ENCODE data around the gene CFAP74. TPM values are rescaled to one million over a fixed set of nuclear protein-coding genes. Genes with fewer than 3 reads are reported as not detected.

Gene CFAP74
- total and polyA plus RNA-seq, 2 of the 4 experiments (the other 2 are of a cell fraction): not detected

DNA sequence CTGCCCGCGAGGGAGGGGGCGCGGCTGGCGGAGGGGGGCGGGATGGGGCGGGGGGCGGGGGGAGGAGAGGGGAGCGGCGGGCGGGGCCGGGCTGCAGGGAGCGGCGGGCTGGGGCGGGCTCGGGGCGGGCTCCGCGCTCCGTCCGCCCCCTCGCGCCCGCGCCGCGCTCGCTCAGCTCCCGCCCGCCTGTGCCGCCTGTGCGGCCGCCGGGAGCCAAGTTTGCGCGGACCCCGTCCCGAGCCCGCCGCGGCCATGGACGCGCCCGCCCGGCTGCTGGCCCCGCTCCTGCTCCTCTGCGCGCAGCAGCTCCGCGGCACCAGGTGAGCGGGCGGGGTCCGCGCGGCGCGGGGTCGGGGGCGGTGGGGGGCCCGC is 15.6 kb upstream of the CFAP74 start, which contains the start of gene GABRD:
Gene GABRD, plus strand, starts transcription at position 174 of the 372 bp plus-strand sequence. Its CDS starts 79 bp downstream, at position 253.
- intact Hi-C loops (cut with micrococcal nuclease) (no loop called here), dilution Hi-C loops (cut with HindIII; ENCODE audit: low sequenced_read_pairs, unreplicated experiment) (no loop called here), in situ Hi-C loops (cut with MboI; ENCODE audit: low sequenced_read_pairs) (no loop called here)
- Histone ChIP-seq H3K14ac (replicated peaks; ENCODE audit: low read depth, low read length) (no peak within 1 kb of the TSS), H2AFZ (replicated peaks; ENCODE audit: low read length, poor library complexity) (peak within 1 kb of the TSS; percentile 43), H3K27me3 (ENCODE audit: control insufficient read depth, insufficient read depth, low read length) (peaks cover 81% of the 10 kb centered on the region), H2BK20ac (ENCODE audit: low read depth, low read length) (no peak within 1 kb of the TSS), H4K91ac (ENCODE audit: insufficient read depth, low read depth, low read length) (no peak within 1 kb of the TSS), H3K9ac (ENCODE audit: low read depth, low read length) (no peak within 1 kb of the TSS), H3K18ac (ENCODE audit: low read depth, low read length) (no peak within 1 kb of the TSS), H3K4me3 (ENCODE audit: insufficient read depth, low read depth, low read length) (no peak within 1 kb of the TSS), H3K4me2 (ENCODE audit: low read depth, low read length) (no peak within 1 kb of the TSS), H2AK5ac (ENCODE audit: low read depth, low read length) (no peak within 1 kb of the TSS), H3K27ac (ENCODE audit: insufficient read depth, low read length) (no peak within 1 kb of the TSS), H3K4me1 (ENCODE audit: control insufficient read depth, insufficient read depth, low read length) (no peaks in the 10 kb centered on the region), H4K8ac (ENCODE audit: low read depth in 2 of 2, low read length in 2 of 2) (no peak within 1 kb of the TSS), H4K20me1 (ENCODE audit: insufficient read depth, low read length) (no peaks in the 10 kb centered on the region), H3K56ac (ENCODE audit: extremely low read depth, insufficient read depth, low read length) (no peak within 1 kb of the TSS), H3K4ac (ENCODE audit: low read depth, low read length) (no peak within 1 kb of the TSS), H2BK15ac (ENCODE audit: low read depth, low read length) (no peak within 1 kb of the TSS), H3K9me3 (ENCODE audit: control insufficient read depth, insufficient read depth, low read length) (no peaks in the 10 kb centered on the region), H3K9me1 (ENCODE audit: insufficient read depth, low read length) (no peaks in the 10 kb centered on the region), H3K36me3 (ENCODE audit: control insufficient read depth, insufficient read depth, low read length) (no peaks in the 10 kb centered on the region), H4K5ac (ENCODE audit: low read depth, low read length) (no peak within 1 kb of the TSS), H2AK9ac (replicated peaks; ENCODE audit: low read depth, low read length, poor library complexity) (peak within 1 kb of the TSS; percentile 61), H3K79me1 (ENCODE audit: low read depth in 1 of 2, low read length in 2 of 2) (no peaks in the 10 kb centered on the region), H3K23ac (ENCODE audit: low read depth, low read length) (no peak within 1 kb of the TSS), H2BK5ac (ENCODE audit: low read depth, low read length, poor library complexity, severe bottlenecking) (no peak within 1 kb of the TSS), H2BK120ac (ENCODE audit: low read depth, low read length) (no peak within 1 kb of the TSS)
- CTCF ChIA-PET: no interaction called here
- no peak for DNase-seq
- no peak for TF ChIP-seq BHLHE40 (IDR thresholded peaks at IDR 0.05; ENCODE audit: low read depth, low read length)
- TF ChIP-seq MXI1 (IDR thresholded peaks at IDR 0.05; ENCODE audit: borderline replicate concordance, low read depth, low read length): no peak
- TF ChIP-seq, protein P1, sequence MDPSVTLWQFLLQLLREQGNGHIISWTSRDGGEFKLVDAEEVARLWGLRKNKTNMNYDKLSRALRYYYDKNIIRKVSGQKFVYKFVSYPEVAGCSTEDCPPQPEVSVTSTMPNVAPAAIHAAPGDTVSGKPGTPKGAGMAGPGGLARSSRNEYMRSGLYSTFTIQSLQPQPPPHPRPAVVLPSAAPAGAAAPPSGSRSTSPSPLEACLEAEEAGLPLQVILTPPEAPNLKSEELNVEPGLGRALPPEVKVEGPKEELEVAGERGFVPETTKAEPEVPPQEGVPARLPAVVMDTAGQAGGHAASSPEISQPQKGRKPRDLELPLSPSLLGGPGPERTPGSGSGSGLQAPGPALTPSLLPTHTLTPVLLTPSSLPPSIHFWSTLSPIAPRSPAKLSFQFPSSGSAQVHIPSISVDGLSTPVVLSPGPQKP (IDR thresholded peaks at IDR 0.05; ENCODE audit: borderline replicate concordance, low read depth, low read length): no peak
- TF ChIP-seq POLR2A (IDR thresholded peaks at IDR 0.05; ENCODE audit: low read depth, low read length): no peak
- TF ChIP-seq RFX5 (IDR thresholded peaks at IDR 0.05; ENCODE audit: low read depth, low read length): no peak
- no peak for TF ChIP-seq CEBPB (IDR thresholded peaks at IDR 0.05; ENCODE audit: low read depth, low read length)
- POLR2A ChIA-PET (ENCODE audit: unreplicated experiment): no interaction called here
- BruUV-seq (replicated peaks): no TSS peak
- WGBS, 2 experiments (ENCODE audit: extremely low coverage in 2 of 2, insufficient read length in 1 of 2): 3% methylated on average over 42 of the region's 60 CpGs; no CpG with 5 or more reads in 1 of the 2 experiments
- peak; percentile 84 for ATAC-seq (ENCODE audit: low read depth)
